Erythroblast (primary cell): ENCODE results near the gene IKZF3.

Experiments
- GATA1 ChIP-seq: IDR thresholded peaks from 2 replicates; pipeline ENCODE4 v1.6.1; 2011; ENCODE audit warnings: low read depth, mild to moderate bottlenecking, control low read depth, low read length, moderate library complexity
- POLR2A ChIP-seq: IDR thresholded peaks from 2 replicates; pipeline ENCODE4 v1.6.1; 2011; ENCODE audit warnings: mild to moderate bottlenecking, low read length

DNA sequence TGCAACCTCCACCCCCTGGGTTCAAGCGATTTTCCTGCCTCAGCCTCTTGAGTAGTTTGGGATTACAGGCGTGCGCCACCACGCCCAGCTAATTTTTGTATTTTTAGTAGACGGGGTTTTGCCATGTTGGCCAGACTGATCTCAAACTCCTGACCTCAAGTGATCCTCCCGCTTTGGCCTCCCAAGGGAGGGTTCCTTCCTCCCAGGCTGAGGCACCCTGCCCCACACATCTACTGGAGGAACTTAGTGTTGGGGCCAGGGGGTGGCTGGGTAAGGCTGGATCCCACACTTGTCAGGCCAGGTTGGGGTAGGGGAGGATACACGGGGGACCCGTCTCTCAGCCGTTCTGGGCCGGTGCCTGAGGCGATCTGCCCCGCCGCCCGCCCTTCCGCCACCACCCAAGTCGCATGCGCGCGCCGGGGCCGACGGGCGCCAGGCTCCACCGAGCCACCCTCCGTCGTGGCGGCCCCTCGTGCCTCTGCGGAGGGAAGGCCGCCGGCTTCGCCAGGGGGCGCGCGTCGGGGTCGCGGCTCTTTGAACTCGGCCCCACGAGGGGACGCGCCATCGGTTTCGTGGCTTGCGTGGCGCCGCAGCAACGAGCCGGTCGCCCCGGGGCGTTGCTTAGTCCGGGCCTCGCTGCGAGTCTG lies 110.5 kb downstream of the IKZF3 start:
- TF ChIP-seq POLR2A = no peak
- TF ChIP-seq GATA1 = no peak
